CD4-positive, alpha-beta T cell treated with Interleukin-6 at 100 ng/mL for 8 hours (primary cell): ENCODE measurements around the gene USP44.
"Not testable (repeated sequence)": the region's sequence is repeated elsewhere in the genome, so short reads cannot be mapped to it uniquely, and the experiment has no call there.

Source experiments
- DNase-seq: peaks from one replicate; pipeline ENCODE4 v3.0.0-alpha.2; 2020; ENCODE audit warnings: mixed read lengths, low spot score

The USP44 gene

GRCh38 chr12:95506707-95507523 lies 44.4 kb downstream of the USP44 start:
- no peak for DNase-seq

- no peak for DNase-seq
Observed at GRCh38 chr12:95505039-95505438, 46.2 kb downstream of the USP44 start.

GRCh38 chr12:95504140-95504539 lies 47.1 kb downstream of the USP44 start:
- no peak for DNase-seq

- no peak for DNase-seq
Observed at GRCh38 chr12:95499772-95500171, 51.5 kb downstream of the USP44 start.

GRCh38 chr12:95498968-95499367 lies 52.3 kb downstream of the USP44 start:
- no peak for DNase-seq

GRCh38 chr12:95497031-95497430 lies 54.2 kb downstream of the USP44 start:
- DNase-seq, result no peak

GRCh38 chr12:95495433-95495832 lies 55.8 kb downstream of the USP44 start:
- DNase-seq, result no peak

- no peak for DNase-seq
Observed at GRCh38 chr12:95494888-95495287, 56.4 kb downstream of the USP44 start.

GRCh38 chr12:95492462-95492861 lies 58.8 kb downstream of the USP44 start:
- DNase-seq, result no peak

- DNase-seq, result no peak
Observed at GRCh38 chr12:95487024-95487423, 64.3 kb downstream of the USP44 start.

GRCh38 chr12:95484524-95484923 lies 66.8 kb downstream of the USP44 start:
- no peak for DNase-seq

GRCh38 chr12:95482564-95482963 lies 68.7 kb downstream of the USP44 start:
- not testable (repeated sequence) for DNase-seq

- DNase-seq, result no peak
Observed at GRCh38 chr12:95481888-95482287, 69.4 kb downstream of the USP44 start.

- no peak for DNase-seq
Observed at GRCh38 chr12:95481072-95481471, 70.2 kb downstream of the USP44 start.

- DNase-seq, result no peak
Observed at GRCh38 chr12:95480230-95480629, 71.0 kb downstream of the USP44 start.

- no peak for DNase-seq
Observed at GRCh38 chr12:95474660-95474958, 76.7 kb downstream of the USP44 start.

- DNase-seq, result peak; percentile 90
Observed at GRCh38 chr12:95473884-95474659, 77.2 kb downstream of the USP44 start, which contains the start of gene METAP2. TSS of gene METAP2 (plus strand) at chr12:95474152. CDS start at chr12:95474180, 28 bp downstream.

GRCh38 chr12:95473231-95473883 lies 77.9 kb downstream of the USP44 start:
- DNase-seq, result peak; percentile 32

GRCh38 chr12:95470300-95470699 lies 81.0 kb downstream of the USP44 start:
- no peak for DNase-seq
